Endometrium (tissue), 2 donors: Measurements from ENCODE around the gene TNFRSF4.
"Not testable (repeated sequence)": the region's sequence is repeated elsewhere in the genome, so short reads cannot be mapped to it uniquely, and the experiment has no call there.

ENCODE experiments used
- FAIRE-seq: peaks from 2 replicates; lab custom pipeline; 2012; peaks lifted over from hg19 to GRCh38; lab: Jason Lieb, UNC
- donor health status: control.
- donor health status: control.

The TNFRSF4 gene

DNA sequence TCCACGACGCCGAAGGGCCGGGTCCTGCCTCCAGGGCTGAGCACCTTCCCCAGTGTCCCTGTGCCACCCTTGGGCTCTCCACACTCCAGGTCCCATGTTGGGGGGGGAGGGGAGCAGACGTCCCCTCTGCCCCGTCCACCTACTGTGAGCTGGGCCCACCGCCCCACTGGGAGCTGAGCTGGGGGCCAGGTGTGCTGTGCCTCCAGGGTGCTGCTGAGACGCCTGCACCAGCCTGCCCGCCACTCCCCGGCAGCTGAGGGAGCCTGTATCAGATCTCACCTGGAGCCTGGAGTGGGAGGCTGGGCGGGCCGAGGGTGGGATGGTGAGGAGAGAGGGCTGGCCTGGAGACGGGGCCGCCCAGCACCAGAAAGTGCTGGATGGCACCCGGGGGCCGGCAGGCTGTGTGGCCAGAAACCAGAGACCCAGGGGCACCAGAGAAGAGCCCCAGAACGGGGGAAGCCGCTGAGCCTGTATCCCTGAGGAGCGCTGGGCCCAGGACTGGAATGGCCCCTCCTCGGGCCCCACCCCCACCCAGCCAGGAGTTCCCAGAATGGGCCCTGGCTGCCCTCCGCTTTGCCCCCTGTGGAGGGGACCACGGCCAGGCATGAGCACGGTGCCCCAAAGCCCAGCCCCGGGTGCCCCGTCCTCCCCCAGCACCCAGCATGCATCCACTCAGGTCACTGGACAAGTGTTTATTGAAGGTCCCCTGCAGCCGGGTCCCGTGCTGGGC, 11.0 kb downstream of the TNFRSF4 start:
- FAIRE-seq: no peak

- no peak for FAIRE-seq
These were observed 12.8 kb downstream of the TNFRSF4 start for GRCh38 chr1:1200876-1201810.

DNA sequence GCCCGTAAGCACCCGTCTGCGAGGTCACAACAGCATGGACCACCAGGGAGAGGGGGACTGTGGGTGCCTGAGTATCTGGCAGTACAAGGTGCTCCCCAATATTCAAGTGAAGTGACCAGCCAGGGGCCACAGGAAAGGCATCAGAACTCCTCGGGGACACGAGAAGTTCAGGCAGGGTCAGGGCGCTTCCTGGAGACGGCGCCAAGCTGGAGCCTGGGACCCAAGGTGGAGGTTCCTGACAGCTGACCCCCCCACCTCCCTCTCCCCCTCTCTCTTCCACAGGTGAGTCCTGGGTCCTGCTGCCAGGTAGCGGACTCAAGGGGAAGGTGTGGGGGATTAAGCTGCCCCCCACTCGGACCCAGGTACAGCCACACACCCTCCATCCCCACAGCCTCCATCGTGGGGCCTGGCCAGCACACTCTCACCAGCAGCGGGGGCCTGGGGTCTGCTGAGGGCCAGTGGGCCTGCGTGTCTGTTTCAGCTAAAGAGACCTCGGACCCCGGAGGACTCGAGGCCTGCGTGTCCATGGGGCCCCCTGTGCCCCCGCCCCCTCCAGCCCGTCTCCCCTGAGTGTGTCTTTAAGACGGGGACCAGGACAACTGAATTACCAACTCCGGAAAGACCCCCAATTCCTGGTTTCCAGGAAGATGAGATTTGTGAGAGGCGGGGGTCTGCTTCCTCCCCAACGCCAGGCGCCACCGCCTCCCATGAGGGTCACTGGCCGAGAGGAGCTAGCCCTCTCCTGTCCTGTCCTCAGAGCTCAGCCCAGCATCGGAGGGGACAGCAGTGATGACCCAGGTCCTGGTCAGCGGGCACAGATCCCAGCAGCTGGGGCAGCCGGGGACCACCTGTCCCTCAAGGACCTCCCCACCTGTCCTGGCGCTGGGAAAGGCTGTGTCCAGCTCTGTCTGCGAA, 13.7 kb downstream of the TNFRSF4 start:
- FAIRE-seq: no peak

DNA sequence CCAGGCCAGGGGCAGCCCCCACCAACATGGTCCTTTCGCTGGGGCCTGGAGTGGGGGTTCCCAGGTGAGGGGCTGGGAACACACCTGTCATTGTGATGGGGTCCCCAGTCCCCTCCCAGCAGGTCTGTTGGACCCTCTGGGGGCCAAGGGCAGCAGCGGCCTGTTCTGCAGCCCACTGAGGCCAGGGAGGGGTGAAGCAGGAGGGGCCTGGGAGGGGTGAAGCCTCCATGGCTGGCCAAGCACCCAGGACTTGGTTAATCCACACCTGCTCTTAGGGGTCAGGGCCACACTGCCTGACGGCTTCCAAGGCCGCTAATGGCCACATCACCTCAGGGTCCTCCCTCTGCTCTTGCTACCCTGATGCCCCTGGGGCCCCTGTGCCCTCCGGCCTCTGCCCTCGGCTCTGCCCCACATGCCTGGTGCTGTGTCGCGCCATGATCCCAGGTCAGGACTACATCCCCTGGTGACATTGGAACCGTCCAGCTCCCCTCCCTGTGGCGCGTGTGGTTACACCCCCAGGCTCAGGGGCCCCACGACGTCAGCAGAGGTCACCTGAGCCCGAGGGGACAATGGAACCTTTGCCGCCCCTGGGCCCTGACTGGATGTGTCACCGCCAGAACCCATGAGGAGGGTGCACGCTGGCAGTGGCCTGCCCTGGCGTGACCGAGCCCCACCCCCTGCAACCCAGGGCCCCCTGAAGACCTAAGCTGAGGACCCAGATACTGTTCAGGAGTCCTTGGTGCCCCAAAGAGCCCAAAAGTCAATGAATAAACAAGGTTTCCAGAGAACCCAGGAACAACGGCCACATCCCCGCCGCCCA, 14.6 kb downstream of the TNFRSF4 start:
- no peak for FAIRE-seq

- FAIRE-seq: no peak
These were observed 15.4 kb downstream of the TNFRSF4 start for GRCh38 chr1:1198423-1199140.

DNA sequence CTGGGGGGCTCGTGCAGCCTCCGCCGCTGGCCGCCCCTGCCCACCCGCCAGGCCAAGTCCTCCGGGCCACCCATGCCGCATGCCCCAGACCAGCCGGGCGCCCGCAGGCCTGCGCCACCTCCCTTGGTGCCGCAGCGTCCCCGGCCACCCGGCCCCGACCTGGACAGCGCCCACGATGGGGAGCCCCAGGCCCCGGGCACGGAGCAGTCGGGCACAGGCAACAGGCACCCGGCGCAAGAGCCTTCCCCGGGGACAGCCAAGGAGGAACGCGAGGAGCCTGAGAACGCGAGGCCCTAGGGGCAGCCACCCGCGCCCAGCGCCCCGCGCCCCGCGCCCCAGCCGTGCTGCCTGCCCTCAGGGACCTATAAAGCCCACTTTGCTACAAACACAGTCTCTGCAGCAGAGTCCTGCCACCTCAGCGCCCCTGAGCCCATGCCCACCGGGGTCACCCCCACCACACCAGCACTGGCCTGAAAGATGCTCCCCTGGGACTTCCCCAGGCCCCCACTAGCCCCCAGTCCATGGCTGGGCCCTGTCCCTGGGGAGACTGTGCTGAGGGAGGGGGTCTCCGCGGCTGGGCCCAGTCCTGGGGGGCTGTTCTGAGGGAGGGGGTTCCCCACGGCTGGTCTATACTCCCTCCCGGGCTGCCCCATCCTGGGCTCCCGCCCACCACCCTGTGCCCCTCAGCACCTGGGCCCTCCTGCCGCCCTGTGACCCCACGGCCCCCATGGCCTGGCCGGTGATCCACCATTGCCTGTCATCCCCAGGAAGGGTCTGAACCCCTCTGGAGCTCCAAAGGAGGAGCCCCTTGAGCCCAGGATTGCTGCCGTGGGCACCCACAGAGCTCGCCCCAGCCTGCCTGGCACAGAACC, 16.2 kb downstream of the TNFRSF4 start:
- no peak for FAIRE-seq

GRCh38 chr1:1197188-1197500, 16.8 kb downstream of the TNFRSF4 start:
- FAIRE-seq: no peak

DNA sequence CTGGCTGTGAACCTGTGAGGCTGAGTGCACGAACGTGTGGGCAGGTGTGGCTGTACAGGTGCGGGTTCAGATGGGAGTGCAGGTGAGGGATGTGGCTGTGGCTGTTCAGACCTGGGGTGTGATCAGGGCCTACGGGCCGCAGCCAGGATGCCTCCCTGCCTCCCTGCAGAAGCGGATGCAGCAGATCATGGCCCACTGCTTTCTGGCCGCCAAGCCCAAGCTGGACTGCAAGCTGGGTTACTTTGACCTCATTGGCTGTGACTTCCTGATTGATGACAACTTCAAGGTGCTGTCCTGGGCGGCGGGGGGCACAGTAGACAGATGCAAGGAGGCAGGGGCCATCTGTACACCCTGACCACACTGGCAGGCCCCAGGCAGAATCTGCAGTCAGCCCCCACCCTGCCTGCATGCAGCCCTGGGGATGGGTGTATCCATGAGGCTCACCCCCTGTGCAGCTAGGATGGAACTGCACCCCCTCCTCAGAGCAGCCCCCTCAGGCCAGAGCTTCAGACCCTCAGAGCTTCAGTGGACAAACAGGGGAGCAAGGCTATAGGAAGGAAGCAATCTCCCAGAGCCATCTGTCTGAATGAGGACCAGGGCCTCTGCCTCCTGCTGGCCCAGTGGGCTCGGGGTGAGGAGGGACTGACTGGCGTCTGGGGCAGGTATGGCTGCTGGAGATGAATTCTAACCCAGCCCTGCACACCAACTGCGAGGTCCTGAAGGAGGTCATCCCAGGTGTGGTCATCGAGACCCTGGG, 17.3 kb downstream of the TNFRSF4 start:
- no peak for FAIRE-seq

DNA sequence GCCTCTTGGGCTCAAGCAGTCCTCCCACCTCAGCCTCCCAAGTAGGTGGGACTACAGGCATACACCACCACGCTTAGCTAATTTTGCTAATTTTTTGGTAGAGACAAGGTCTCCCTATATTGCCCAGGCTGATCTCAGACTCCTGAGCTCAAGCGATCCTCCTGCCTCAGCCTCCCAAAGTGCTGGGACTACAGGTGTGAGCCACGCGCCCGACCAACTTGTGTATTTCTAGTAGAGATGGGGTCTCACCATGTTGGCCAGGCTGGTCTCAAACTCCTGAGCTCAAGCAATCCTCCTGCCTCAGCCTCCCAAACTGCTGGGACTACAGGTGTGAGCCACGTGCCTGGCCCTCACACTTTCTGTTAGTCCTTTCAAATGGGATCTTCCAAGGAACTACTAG, 18.2 kb downstream of the TNFRSF4 start:
- FAIRE-seq: not testable (repeated sequence)

DNA sequence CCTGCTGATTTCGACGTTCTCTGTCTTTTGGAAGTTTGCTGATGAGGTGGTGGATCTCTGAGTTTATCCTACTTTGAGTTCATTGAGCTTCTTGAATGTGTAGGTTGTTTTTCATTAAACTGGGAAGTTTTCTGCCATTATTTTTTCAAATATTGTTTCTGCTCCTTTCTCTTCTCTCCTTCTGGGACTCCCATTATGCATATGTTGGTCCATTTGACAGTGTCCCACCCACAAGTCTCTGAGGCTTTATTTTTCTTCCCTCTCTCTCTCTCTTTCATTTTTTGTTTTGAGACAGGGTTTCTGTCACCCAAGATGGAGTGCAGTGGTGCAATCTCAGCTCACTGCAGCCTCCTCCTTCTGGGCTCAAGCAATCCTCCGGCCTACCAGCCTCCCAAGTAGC, 19.2 kb downstream of the TNFRSF4 start:
- no peak for FAIRE-seq

DNA sequence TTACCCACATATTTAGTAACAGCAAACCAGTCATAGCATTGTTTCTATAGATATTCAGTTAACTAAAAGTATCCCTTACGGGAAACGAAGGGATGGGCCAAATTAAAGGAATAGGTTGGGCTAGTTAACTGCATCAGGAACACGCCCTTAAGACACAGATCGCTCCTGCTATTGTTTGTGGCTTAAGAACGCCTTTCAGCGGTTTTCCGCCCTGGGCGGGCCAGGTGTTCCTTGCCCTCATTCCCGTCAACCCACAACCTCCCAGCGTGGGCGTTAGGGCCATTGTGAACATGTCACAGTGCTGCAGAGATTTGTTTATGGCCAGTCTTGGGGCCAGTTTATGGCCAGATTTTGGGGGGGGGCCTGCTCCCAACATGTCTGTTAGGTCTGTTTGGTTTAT, 22.2 kb downstream of the TNFRSF4 start:
- FAIRE-seq: no peak

DNA sequence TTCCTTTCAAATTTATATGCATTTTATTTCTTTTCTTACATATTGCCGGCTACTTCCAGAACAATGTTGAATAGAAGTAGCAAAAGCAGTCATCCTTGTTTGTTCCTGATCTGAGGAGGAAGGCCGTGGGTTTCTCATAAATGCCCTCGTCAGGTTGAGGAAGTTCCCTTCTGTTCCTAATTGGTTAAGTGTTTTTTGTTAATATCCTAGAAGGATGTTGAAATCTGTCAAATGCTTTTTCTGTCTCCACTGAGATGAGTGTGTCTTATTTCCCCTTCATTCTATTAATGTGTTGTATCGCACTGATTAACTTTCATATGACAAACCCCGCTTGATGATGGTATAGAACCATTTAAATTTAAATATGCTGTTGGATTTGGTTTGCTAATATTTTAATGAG, 24.8 kb downstream of the TNFRSF4 start:
- no peak for FAIRE-seq

- no peak for FAIRE-seq
These were observed 26.0 kb downstream of the TNFRSF4 start for GRCh38 chr1:1187938-1188337.

DNA sequence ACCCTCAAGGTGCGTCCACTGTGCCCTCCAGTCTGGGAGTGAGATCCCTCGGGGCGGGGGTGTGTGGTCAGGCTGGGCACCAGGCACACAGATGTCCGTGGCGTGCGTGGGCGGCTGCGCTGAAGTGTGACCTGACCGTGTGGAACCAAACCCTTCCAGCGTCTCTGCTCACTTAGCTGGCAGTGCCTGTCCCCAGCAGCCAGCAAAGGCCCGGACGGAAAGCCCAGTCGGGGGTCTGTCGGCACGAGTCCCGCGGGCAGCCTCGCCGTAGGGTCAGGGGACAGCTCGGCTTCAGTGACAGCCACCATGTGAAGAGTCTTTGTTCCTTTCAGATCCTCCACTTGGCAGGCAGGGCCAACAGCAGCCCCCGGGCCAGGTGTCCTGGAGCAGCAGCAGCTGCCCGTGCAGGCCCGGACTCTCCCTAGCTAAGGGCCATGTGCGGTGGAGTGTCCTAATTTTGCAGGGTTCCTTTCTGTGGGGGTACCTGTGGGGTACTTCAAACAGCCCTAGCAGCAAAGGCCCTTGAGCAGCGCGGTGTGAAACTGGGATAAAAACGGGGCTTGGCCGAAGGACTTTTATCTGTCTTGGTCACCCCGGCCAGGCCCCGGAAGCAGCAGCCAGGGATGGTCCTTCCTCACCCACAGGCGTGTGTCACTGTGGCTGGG, 28.7 kb downstream of the TNFRSF4 start:
- FAIRE-seq: no peak

GRCh38 chr1:1183833-1184775, 29.8 kb downstream of the TNFRSF4 start:
- FAIRE-seq: no peak

GRCh38 chr1:1183221-1183747, 30.7 kb downstream of the TNFRSF4 start:
- no peak for FAIRE-seq
